Measurements from ENCODE around the gene ATP8A1.

- TF ChIP-seq CTCF (IDR thresholded peaks at IDR 0.05 in 8 of 11, conservative IDR thresholded peaks at IDR 0.05 in 3 of 11) (no peak), POLR2A (IDR thresholded peaks at IDR 0.05) (no peak), POLR2AphosphoS5 (IDR thresholded peaks at IDR 0.05) (no peak)
Measured at GRCh38 chr4:42637104-42637503, 19.8 kb downstream of the ATP8A1 start.
